NB4 (cell line): ENCODE measurements around the gene ANGEL2.

Source experiments
- DNase-seq: peaks from one replicate; pipeline ENCODE4 v3.0.0; 2010; ENCODE audit warnings: low read depth
- H3K4me3 ChIP-seq: one replicate; pipeline ENCODE4 v1.5.1; 2011; ENCODE audit warnings: mild to moderate bottlenecking, low read depth, low read length, moderate library complexity
- MYC ChIP-seq: IDR thresholded peaks from 2 replicates; pipeline ENCODE4 v1.6.1; 2011; ENCODE audit warnings: low read depth, low read length
- POLR2A ChIP-seq: IDR thresholded peaks from 2 replicates; pipeline ENCODE4 v1.6.1; 2011; ENCODE audit warnings: mild to moderate bottlenecking; ENCODE audit not compliant: insufficient read length; ENCODE audit errors: extremely low read depth
- TF ChIP-seq, protein P1 (sequence below): IDR thresholded peaks from 2 replicates; pipeline ENCODE4 v1.6.1; 2011; ENCODE audit warnings: low read depth, low read length
- TF ChIP-seq, protein P2 (sequence below): IDR thresholded peaks from one replicate; pipeline ENCODE4 v1.5.1; 2012; ENCODE audit warnings: low read depth, low read length

The ANGEL2 gene

DNA sequence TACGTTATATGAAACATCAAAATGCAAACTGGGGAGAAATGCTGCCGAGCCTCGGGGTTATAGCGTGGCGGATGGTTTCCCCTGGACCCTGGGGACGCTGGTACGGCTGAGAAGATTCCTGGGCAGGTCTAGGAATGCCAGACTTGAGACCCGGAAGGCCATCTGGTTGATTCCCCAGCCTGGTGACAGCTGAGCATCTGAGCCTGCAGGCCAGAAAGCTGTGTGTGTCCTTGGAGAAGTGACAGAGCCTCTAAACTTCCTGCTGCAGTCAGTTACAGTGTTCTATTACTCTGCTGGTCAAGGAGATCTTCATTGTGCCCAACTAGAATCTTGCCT lies 63.1 kb downstream of the ANGEL2 start:
- TF ChIP-seq MYC (no peak), POLR2A (no peak)
- TF ChIP-seq, protein P1, sequence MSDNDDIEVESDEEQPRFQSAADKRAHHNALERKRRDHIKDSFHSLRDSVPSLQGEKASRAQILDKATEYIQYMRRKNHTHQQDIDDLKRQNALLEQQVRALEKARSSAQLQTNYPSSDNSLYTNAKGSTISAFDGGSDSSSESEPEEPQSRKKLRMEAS = no peak
- no peak overlapping the region for H3K4me3 ChIP-seq
- DNase-seq = no peak

DNA sequence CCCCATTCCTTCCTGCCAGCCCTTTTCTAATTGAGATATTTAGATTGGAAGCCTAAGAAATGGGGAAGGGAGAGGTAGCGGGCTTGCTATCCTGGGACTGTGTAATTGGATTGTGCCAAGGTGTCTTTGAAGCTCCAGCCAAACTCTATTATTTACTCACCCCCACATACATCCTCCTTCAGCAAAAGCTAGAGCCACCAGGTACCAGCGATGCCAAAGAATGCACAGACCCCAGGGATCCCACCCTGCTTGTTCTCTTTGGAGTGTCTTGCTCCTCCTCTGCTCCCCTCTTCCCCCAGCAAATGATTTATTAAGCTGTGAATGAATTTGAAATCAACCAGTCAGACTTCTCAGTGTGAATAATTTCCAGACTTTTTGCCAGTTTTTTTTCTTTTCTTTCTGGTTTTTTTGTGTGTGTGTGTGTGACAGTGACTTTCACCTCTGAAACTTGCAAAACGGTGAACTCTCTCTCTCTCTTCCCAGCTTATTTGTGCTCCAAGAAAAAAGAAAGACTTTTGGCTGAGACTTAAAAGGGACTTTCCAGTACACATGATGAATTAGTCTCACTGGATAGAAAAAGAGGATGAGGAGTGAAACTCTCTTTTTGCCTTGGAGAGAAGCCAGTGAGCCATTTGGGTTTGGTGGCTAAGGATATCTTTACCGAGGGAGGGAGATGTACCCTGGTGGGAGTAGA lies 63.6 kb downstream of the ANGEL2 start:
- TF ChIP-seq MYC = no peak
- TF ChIP-seq POLR2A = no peak
- TF ChIP-seq, protein P2, sequence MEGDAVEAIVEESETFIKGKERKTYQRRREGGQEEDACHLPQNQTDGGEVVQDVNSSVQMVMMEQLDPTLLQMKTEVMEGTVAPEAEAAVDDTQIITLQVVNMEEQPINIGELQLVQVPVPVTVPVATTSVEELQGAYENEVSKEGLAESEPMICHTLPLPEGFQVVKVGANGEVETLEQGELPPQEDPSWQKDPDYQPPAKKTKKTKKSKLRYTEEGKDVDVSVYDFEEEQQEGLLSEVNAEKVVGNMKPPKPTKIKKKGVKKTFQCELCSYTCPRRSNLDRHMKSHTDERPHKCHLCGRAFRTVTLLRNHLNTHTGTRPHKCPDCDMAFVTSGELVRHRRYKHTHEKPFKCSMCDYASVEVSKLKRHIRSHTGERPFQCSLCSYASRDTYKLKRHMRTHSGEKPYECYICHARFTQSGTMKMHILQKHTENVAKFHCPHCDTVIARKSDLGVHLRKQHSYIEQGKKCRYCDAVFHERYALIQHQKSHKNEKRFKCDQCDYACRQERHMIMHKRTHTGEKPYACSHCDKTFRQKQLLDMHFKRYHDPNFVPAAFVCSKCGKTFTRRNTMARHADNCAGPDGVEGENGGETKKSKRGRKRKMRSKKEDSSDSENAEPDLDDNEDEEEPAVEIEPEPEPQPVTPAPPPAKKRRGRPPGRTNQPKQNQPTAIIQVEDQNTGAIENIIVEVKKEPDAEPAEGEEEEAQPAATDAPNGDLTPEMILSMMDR = no peak
- no peak overlapping the region for H3K4me3 ChIP-seq
- no peak for DNase-seq

DNA sequence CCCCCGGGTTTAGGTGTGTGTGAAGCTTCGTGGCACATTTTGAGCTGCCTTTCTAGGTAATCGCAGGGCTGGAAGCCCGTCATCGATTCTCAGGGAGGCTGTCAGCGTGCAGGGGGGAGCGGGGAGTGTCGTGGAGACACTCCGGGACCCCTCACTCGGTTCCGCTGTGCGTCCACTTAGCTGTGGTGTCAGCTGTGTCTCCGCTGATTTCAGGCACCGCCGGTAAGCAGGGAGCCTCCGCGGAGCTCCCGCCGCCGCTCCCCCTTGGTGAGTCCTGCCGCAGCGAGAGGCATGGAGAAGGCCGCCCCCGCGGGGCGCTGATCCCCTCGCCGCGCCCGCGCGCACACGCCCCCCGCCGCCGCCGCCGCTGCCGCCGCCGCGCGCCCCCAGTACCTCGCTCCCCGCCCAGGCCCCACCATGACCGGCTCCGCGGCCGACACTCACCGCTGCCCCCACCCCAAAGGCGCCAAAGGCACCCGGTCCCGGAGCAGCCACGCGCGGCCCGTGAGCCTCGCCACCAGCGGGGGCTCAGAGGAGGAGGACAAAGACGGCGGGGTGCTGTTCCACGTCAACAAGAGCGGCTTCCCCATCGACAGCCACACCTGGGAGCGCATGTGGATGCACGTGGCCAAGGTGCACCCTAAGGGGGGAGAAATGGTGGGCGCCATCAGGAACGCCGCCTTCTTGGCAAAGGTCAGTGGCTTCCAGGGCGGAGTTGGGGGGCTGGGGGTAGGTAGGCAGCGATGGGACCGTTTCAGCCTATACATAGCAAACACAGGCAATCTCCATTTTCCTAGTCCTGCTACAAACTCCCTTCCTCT lies 64.3 kb downstream of the ANGEL2 start:
- TF ChIP-seq POLR2A (no peak), MYC (no peak)
- TF ChIP-seq, protein P1 = no peak
- TF ChIP-seq, protein P2 = no peak
- peak overlapping the region; percentile 50 for H3K4me3 ChIP-seq
- DNase-seq = no peak

DNA sequence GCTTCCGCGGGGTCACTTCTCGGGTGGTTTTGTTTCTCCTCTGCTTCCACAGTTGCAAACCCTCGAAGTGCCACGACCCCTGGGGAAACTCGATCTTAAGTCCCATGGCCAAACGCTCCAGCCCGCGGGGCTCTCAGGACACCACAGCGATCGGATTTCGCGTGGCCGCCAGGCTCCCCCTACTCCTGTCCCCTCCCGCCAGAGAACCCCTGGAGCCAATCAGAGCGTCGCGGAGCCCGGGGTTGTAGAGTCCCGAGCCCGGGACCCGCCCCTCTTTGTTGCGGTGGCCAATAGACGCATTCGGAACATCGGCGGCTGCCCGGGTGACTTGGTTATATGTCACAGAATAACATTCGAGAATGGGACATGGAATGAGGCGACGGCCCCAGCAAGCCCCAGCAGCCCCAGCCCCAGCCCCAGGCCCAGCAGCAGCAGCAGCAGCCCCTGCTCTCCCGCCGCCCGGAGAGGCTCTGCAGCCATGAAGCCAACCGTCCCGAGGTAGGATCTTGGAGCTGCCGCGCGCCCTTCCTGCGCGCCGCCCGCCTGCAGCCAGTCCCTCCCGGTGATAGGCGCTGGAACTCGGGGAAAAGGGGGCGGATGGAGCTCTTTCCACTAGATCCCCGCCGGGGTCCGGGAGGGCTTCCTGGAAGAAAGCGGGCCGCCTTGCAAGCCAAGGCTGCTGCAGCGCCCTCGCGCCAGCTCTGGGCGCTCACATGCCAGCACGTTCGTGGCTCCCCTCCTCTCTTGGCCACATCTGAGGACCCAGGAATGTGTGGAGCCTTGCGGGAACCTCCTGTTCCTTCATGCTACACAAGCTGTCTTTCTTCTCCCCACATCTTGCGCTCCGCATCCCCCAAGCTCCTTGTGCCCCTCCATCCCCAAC lies 65.2 kb downstream of the ANGEL2 start, which contains the start of gene VASH2:
VASH2 (plus strand) TSS at position 299 of the 883 bp plus-strand sequence. CDS start 1,002 bp downstream, outside the sequence.
- TF ChIP-seq MYC = no peak
- no peak for TF ChIP-seq POLR2A
- TF ChIP-seq, protein P1 = no peak
- TF ChIP-seq, protein P2 = no peak
- peak within 1 kb of the TSS; percentile 50 for H3K4me3 ChIP-seq
- DNase-seq = peak; percentile 84

DNA sequence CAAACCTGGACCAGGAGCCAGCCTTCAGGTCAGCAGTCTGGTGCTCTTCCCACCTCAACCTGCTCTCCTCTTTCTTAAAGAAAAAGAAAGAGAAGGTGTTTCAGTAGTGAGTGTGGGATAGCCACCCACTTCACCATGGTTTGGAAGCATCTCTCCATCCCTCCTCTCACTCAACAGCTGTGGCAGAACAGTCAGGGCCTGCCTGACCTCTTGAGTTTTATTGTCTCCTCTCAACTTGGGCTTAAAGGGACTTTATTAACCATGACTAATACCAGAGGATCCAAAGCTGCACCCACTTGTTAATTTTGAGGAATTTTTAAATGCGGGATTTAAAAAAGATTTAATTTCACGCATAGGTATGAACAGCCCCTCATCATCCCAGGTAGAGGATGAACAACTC lies 65.9 kb downstream of the ANGEL2 start:
- H3K4me3 ChIP-seq = peak overlapping the region; percentile 50
- DNase-seq = no peak
- TF ChIP-seq, protein P1 = no peak
- no peak for TF ChIP-seq POLR2A
- TF ChIP-seq, protein P2 = no peak
- no peak for TF ChIP-seq MYC
